Naive B cell (primary cell): ENCODE data around the gene G6PD. TPM values are rescaled to one million over a fixed set of nuclear protein-coding genes. Genes with fewer than 3 reads are reported as not detected.
A peak's percentile ranks its signal among the peaks of the same experiment; 100 is the strongest.

Source experiments
- ATAC-seq, 2 donors: fragments of 150-1000 bp; cut with Tn5 transposase; 2 replicates each; pipeline ENCODE4 v1.10.0; 2021; ENCODE audit warnings: low read depth in 2 of 2, mild to moderate bottlenecking in 2 of 2, moderate library complexity in 2 of 2
- DNase-seq: peaks from one replicate; pipeline ENCODE4 v3.0.0; 2022
- H3K27ac Mint-ChIP-seq, 6 donors: one replicate each; pipeline ENCODE4 v1.8.0; 2020 to 2022; ENCODE audit warnings: mild to moderate bottlenecking in 6 of 6, mixed read lengths in 6 of 6, moderate library complexity in 5 of 6, inconsistent platforms in 2 of 6
- H3K27me3 Mint-ChIP-seq, 3 donors: one replicate each; pipeline ENCODE4 v1.8.0; 2021 to 2022; ENCODE audit warnings: mixed read lengths in 3 of 3, mild to moderate bottlenecking in 1 of 3
- H3K36me3 Mint-ChIP-seq, 2 donors: one replicate each; pipeline ENCODE4 v1.8.0; 2020 to 2022; ENCODE audit warnings: mixed read lengths in 2 of 2, inconsistent platforms in 1 of 2, mild to moderate bottlenecking in 1 of 2
- H3K4me1 Mint-ChIP-seq, 3 donors: one replicate each; pipeline ENCODE4 v1.8.0; 2020 to 2022; ENCODE audit warnings: mixed read lengths in 3 of 3, inconsistent platforms in 1 of 3, mild to moderate bottlenecking in 1 of 3, moderate library complexity in 1 of 3
- H3K4me3 Mint-ChIP-seq, 8 donors: one replicate each; pipeline ENCODE4 v1.8.0; 2020 to 2022; ENCODE audit warnings: mild to moderate bottlenecking in 8 of 8, mixed read lengths in 8 of 8, moderate library complexity in 8 of 8, inconsistent platforms in 2 of 8
- H3K9me3 Mint-ChIP-seq, 7 donors: one replicate each; pipeline ENCODE4 v1.8.0; 2020 to 2022; ENCODE audit warnings: mixed read lengths in 7 of 7, mild to moderate bottlenecking in 5 of 7, inconsistent platforms in 2 of 7, moderate library complexity in 1 of 7
- polyA plus RNA-seq, 6 donors: library from polyadenylated mRNA; unstranded; fragments of 300-500 nt; fragmentation: Illumina TruSeq; gene quantifications; one replicate each; pipeline ENCODE4 v1.2.3, GENCODE V29; 2021; ENCODE audit warnings: low read depth in 6 of 6

The G6PD gene
- polyA plus RNA-seq, 6 donors from 2014 or later, result 3.3 to 6.1 (median 4.4) TPM

DNA sequence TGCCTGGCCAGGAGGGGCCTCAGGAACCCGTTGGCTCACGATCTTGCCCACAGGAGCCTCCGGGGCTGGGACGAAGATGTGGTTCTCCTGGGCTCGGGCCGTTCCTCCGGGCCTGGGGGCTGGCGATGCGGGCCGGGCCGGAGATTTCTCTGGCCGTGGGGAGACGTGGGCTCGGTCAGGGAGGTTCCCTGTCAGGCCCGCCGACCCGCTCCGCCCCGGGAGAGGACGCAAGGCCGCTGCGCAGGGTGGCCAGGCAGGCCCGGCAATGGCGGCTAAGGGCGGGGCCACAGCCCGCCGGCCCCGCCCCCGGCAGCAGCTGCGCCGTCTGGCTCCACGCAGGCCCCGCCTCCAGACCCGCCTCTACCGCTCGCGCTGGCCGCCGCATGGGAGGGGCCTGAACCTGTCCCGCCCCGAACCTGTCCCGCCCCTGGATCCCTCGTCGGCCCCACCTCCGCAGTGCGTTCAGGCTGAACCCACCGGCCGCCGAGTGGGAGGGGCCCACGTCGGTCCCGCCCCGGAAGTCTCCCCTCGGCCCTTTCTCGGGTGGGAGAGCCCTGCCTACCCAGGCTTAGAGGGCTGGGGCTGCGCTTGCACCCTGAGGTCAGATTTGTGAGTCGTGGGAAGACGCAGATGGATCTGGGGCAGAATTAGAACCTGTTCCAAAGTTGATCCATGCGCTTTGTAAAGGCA, 30.5 kb downstream of the G6PD start, which contains the start of gene FAM3A:
Gene FAM3A, minus strand, starts transcription at position 267 of the 690 bp plus-strand sequence. CDS start 460 bp downstream, outside the sequence.
- H3K4me1 Mint-ChIP-seq, result peaks cover 15 to 22% (median 21%) of the 10 kb centered on the region in 3 donors
- ATAC-seq (peak; percentile 90 to 92), DNase-seq (peak; percentile 88)
- no peaks in the 10 kb centered on the region for H3K27me3 Mint-ChIP-seq
- H3K9me3 Mint-ChIP-seq, result peaks cover 0 to 4% (median 0%) of the 10 kb centered on the region in 7 donors
- peak within 1 kb of the TSS; percentile 81 to 93 (median 86) for H3K4me3 Mint-ChIP-seq
- H3K36me3 Mint-ChIP-seq, result no peaks in the 10 kb centered on the region
- H3K27ac Mint-ChIP-seq, result peak within 1 kb of the TSS; percentile 56 to 94 (median 88)

DNA sequence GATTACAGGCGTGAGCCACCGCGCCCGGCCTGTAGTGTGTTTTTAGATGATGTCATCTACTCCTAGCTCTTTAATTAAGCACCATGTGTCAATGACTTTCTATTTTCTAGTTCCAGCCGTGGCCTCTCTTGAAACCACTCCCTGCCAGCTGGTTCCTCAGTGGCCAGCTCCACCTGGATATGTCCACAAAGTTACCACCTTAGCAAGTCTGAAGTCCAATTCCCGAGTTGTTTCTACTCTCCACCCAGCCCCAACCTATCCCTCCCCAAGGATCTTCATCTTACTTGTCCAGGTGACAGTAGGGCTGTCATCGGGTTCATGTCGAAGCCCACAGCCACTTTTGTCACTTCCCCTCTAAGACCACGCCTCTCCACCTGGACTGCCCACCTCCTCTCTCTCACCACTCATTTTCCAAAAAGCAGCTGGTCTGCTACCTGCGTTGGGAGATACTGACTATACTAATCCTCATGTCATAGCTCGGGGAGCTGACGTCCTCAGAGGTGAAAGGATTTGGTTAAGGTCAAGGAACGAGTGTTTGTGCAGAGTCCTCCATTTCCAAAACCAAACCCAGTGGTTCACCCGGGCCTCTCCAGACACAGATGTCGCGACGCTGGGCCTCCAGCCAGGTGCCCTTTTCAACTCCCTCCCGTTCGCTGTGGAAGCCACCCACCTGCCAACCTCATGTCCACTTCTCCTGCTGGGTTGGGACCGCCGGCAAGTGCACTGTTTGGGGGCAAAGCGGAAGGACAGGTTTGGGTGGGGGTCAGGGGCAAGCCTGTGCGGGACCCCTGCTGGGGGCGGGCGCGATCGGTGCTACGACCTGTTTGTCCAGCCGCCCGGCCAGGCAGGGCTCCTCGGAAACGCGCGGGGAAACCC, 31.3 kb downstream of the G6PD start:
- H3K4me1 Mint-ChIP-seq, result peaks cover 15 to 25% (median 25%) of the 10 kb centered on the region in 3 donors
- peaks cover 0 to 4% (median 0%) of the 10 kb centered on the region in 7 donors for H3K9me3 Mint-ChIP-seq
- H3K27me3 Mint-ChIP-seq, result no peaks in the 10 kb centered on the region
- peak overlapping the region; percentile 56 to 91 (median 88) for H3K27ac Mint-ChIP-seq
- no peaks in the 10 kb centered on the region for H3K36me3 Mint-ChIP-seq
- ATAC-seq (peak in 1 of 2 donors; percentile 18), DNase-seq (peak; percentile 21)
- H3K4me3 Mint-ChIP-seq, result peak overlapping the region; percentile 81 to 93 (median 82)

DNA sequence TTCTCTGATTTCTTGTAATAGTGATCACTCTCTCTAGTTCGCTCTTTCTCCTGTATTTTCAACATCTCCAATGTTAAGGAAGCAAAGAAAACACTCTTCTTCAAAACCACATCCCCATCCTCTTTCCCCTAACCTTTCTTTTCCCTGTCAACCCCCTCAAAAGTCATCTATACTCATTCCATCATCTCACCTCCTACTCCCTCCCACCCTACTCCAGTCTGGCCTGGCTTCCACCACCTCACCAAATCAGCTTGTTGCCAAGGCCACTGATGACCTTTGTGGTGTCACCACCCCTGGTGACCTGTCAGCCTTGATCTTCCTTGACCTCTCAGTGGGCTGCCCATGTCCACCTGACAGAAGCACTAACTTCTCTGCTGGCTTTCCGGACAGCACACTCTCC, 32.9 kb downstream of the G6PD start:
- H3K27me3 Mint-ChIP-seq, result no peaks in the 10 kb centered on the region
- peaks cover 11 to 12% of the 10 kb centered on the region in 2 donors for H3K36me3 Mint-ChIP-seq
- peaks cover 15 to 29% (median 25%) of the 10 kb centered on the region in 3 donors for H3K4me1 Mint-ChIP-seq
- peak overlapping the region in 4 of 6 donors; percentile 28 to 56 (median 43) for H3K27ac Mint-ChIP-seq
- H3K9me3 Mint-ChIP-seq, result peaks cover 0 to 8% (median 0%) of the 10 kb centered on the region in 7 donors
- no peak for ATAC-seq
- no peak for DNase-seq
- peak overlapping the region in 6 of 8 donors; percentile 9 to 61 (median 46) for H3K4me3 Mint-ChIP-seq

DNA sequence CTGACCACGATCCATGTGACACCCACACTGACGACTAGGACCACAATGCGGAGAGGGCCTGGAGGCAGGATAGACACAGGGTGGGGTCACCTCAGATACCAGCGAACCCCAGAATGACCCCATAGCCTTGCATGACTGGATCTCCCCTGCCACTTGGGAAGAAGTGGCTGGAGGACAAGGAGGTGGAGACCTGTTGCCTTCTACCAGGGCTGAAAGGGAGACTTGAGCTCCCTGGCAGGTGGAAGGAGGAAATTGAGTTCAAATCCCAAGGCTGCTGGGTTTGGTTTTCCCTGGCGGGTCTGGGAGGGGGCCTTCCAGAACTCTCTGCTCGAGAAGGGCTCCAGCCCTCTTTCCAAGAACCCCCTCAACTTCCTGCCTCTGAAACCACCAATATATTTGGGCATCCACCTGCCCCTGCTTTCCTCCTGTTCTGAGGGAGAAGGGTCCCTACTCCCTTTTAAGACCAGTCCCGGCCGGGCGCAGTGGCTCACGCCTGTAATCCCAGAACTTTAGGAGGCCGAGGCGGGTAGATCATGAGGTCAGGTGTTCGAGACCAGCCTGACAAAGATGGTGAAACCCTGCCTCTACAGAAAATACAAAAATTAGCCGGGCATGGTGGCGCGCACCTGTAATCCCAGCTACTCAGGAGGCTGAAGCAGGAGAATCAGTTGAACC, 33.6 kb downstream of the G6PD start:
- H3K4me3 Mint-ChIP-seq, result peak overlapping the region in 1 of 8 donors; percentile 15
- peaks cover 0 to 8% (median 2%) of the 10 kb centered on the region in 7 donors for H3K9me3 Mint-ChIP-seq
- no peaks in the 10 kb centered on the region for H3K27me3 Mint-ChIP-seq
- H3K4me1 Mint-ChIP-seq, result peaks cover 15 to 29% (median 25%) of the 10 kb centered on the region in 3 donors
- peak overlapping the region in 1 of 6 donors; percentile 33 for H3K27ac Mint-ChIP-seq
- peaks cover 11 to 16% of the 10 kb centered on the region in 2 donors for H3K36me3 Mint-ChIP-seq
- DNase-seq, result no peak
- no peak for ATAC-seq

DNA sequence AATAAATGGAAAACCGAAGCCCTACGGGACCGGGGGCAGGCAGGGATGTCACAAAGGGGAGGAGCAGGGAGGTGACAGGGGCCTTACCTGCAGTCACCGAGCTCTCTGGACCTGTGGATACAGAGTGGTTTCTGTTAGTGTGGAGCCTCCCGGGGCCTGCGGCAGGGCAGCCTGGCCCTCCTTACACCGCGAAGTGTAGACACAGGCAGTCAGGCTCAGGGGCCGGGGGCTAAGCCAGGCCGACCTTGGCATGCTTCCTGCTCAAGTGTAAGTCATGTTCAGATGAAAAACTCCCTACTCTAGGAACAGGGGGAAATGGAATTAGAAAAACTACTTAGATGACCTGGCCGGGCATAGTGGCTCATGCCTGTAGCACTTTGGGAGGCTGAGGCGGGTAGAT, 34.9 kb downstream of the G6PD start:
- no peaks in the 10 kb centered on the region for H3K27me3 Mint-ChIP-seq
- ATAC-seq, result no peak
- no peak overlapping the region for H3K4me3 Mint-ChIP-seq
- H3K9me3 Mint-ChIP-seq, result peaks cover 0 to 8% (median 2%) of the 10 kb centered on the region in 7 donors
- DNase-seq, result no peak
- peaks cover 11 to 16% of the 10 kb centered on the region in 2 donors for H3K36me3 Mint-ChIP-seq
- peak overlapping the region in 4 of 6 donors; percentile 0 to 92 (median 72) for H3K27ac Mint-ChIP-seq
- H3K4me1 Mint-ChIP-seq, result peaks cover 15 to 28% (median 20%) of the 10 kb centered on the region in 3 donors

DNA sequence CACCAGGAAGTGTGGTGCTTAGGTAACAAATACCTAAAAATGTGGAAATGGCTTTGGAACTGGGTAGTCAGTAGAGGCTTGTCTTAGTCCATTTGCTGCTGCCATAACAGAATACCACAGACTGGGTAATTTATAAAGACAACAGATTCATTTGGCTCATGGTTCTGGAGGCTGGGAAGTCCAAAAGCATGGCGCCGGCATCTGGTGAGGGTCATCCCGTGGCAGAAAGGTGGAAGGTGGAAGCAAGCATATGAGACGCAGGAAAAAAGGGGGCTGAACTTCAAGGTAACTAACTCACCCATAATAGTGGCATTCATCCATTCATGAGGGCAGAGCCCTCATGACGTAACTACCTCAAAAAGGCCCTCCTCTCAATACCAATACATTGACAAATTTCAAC, 37.2 kb downstream of the G6PD start:
- no peak for ATAC-seq

DNA sequence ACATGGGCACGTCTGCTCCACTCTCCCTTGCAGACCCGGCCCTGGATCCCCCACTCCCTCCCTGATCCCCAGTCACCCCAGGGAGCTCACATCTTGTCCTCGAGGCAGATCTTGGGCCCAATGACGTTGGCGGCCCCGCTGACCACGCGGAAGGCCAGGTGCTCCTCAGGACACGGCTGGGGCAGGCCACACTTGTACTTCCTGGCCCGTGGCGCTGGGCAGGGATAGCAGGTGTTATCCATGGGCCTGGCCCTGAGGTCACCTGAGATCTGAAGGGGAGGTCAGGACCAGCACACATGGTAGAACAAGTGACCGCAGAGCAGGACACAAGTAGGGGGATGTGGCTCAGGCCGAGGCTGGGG, 38.3 kb downstream of the G6PD start:
- Mint-ChIP-seq H3K27ac (peak overlapping the region in 2 of 6 donors; percentile 63 to 69), H3K36me3 (peaks cover 11 to 16% of the 10 kb centered on the region in 2 donors), H3K9me3 (peaks cover 0 to 4% (median 2%) of the 10 kb centered on the region in 7 donors), H3K4me3 (no peak overlapping the region), H3K27me3 (no peaks in the 10 kb centered on the region), H3K4me1 (peaks cover under 1 to 10% (median 4%) of the 10 kb centered on the region in 3 donors)
- ATAC-seq (no peak), DNase-seq (no peak)

More for the DNA sequence above, 37.2 kb downstream of the G6PD start:
- Mint-ChIP-seq H3K27me3 (no peaks in the 10 kb centered on the region), H3K27ac (no peak overlapping the region), H3K36me3 (peaks cover 11 to 16% of the 10 kb centered on the region in 2 donors), H3K4me1 (peaks cover 8 to 17% (median 10%) of the 10 kb centered on the region in 3 donors), H3K9me3 (peaks cover 0 to 8% (median 2%) of the 10 kb centered on the region in 7 donors), H3K4me3 (no peak overlapping the region)
- DNase-seq, result no peak

DNA sequence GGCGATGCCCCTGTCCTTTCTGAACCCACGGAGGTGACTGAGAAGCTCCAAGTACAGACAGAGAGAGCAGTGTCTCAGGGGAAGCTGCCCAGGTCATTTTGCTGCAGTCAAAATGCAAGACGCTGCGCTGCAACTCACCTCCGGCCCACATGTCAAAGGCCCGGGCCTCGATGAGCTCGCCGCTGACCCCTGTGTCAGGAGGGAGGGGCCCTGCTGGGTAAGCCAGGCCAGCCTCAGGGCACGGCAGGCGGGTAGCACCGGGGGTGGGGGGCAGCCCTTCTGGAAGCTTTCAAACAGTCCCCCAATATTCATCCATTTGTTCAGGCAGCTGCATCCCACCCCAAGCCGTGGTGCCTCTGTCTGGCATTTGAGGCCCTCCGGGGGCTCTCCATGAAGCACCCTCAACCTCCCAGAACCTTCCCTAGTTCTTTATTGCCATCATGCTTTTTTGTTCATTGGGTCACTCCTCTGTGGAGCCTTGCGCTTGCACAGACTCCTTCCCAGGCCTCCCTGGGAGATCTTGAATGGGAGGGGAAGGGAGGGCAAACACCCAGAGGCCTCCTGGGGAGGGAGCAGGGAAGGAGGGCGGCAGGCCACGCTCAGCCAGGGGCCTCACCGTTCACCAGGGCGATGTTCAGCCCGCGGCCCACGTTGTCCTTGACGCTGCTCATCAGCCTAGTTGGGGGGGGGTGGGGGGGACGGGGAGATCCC, 38.8 kb downstream of the G6PD start:
- DNase-seq (no peak), ATAC-seq (no peak)
- peaks cover 11 to 16% of the 10 kb centered on the region in 2 donors for H3K36me3 Mint-ChIP-seq
- no peak overlapping the region for H3K4me3 Mint-ChIP-seq
- H3K9me3 Mint-ChIP-seq, result peaks cover 0 to 4% (median 2%) of the 10 kb centered on the region in 7 donors
- no peak overlapping the region for H3K27ac Mint-ChIP-seq
- no peaks in the 10 kb centered on the region for H3K27me3 Mint-ChIP-seq
- H3K4me1 Mint-ChIP-seq, result peaks cover 0 to 10% (median 4%) of the 10 kb centered on the region in 3 donors

DNA sequence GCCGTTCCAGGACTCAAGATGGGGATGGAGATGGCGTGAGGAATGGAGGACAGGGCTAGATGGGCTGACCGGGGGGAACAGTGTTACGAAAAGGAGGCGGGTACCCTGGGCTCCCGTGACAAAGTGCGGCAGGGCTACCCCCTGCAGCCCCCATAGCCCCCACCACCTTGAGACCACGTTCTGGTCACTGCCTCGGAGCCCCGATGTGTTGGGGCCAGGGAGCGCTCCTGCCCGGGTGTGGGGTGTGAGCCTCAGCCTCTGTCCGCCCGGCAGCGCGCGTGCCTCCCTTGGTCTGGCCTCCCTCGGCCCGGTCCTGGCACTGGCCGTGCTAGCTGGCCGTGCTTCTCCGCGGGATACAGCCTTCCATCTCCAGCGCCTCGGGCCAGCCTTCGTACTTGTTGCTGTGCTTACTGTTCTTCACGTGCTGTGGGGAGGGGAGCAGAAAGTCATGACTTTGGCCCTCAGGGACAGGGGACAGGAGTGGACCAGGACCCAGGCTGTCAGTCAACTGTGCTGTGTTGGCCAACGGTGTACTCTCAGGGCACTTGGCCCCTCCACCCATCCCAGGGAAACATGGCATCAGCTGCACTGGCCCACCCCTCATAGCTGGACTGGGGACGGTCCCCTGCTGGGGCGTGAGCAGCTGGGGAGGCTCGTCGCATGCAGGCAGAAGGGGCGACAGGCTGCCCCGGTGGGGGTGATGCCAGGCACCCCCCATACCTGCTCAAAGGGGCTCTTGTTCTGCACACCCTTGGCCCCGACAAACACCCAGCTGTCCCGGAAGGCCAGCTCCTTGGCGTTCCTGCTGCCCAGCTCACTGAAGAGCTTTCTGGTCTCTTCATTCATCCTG, 39.9 kb downstream of the G6PD start:
- H3K4me3 Mint-ChIP-seq, result no peak overlapping the region
- no peaks in the 10 kb centered on the region for H3K27me3 Mint-ChIP-seq
- H3K9me3 Mint-ChIP-seq, result peaks cover 0 to 4% (median 2%) of the 10 kb centered on the region in 7 donors
- ATAC-seq (no peak), DNase-seq (no peak)
- H3K36me3 Mint-ChIP-seq, result peaks cover 11 to 16% of the 10 kb centered on the region in 2 donors
- H3K4me1 Mint-ChIP-seq, result peaks cover 0 to 10% (median 4%) of the 10 kb centered on the region in 3 donors
- H3K27ac Mint-ChIP-seq, result no peak overlapping the region

DNA sequence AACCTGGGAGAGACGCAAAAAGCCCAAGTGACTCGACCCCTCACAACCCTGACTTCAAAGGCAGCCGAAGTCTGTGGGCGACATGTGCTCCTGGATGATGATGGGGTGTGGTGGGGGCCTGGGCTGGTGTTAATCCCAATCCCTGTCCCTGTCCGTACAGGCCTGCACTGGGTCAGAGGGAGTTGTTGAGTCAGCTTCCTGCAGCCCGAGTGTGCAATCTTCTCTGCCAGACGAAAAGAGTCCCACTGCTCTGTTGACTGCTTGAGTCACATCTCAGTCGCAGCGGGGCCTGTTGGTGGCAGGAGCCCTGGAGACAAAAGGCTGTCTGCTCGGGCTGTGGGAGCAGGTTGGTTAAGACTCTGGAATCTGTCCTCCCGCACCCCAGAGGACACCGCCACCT, 40.9 kb downstream of the G6PD start:
- no peak overlapping the region for H3K4me3 Mint-ChIP-seq
- DNase-seq (no peak), ATAC-seq (no peak)
- no peak overlapping the region for H3K27ac Mint-ChIP-seq
- H3K27me3 Mint-ChIP-seq, result no peaks in the 10 kb centered on the region
- H3K36me3 Mint-ChIP-seq, result peaks cover 11 to 16% of the 10 kb centered on the region in 2 donors
- H3K4me1 Mint-ChIP-seq, result peaks cover 0 to 4% (median 0%) of the 10 kb centered on the region in 3 donors
- H3K9me3 Mint-ChIP-seq, result peaks cover 0 to 4% (median 2%) of the 10 kb centered on the region in 7 donors

DNA sequence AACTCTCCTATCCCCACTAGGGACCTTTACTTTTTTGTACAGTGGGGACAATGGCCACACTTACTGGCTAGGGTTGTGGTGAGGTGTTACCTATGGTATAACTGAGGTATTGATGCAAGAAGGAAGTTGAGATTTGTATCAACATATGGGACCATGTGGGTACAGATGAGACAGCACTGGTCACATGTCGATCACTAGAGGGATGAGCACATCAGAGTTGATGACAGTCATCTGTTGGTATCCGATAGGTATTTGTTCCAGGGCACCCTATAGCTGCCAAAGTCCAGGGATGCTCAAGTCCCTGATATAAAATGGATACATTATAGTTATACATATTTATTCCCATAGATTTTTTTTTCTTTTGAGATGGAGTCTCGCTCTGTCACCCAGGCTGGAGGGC, 43.7 kb downstream of the G6PD start:
- H3K27ac Mint-ChIP-seq, result peak overlapping the region in 1 of 6 donors; percentile 36
- no peaks in the 10 kb centered on the region for H3K36me3 Mint-ChIP-seq
- no peaks in the 10 kb centered on the region for H3K4me1 Mint-ChIP-seq
- no peak overlapping the region for H3K4me3 Mint-ChIP-seq
- ATAC-seq (no peak), DNase-seq (no peak)
- H3K9me3 Mint-ChIP-seq, result peaks cover 0 to 2% (median 0%) of the 10 kb centered on the region in 7 donors
- H3K27me3 Mint-ChIP-seq, result no peaks in the 10 kb centered on the region

DNA sequence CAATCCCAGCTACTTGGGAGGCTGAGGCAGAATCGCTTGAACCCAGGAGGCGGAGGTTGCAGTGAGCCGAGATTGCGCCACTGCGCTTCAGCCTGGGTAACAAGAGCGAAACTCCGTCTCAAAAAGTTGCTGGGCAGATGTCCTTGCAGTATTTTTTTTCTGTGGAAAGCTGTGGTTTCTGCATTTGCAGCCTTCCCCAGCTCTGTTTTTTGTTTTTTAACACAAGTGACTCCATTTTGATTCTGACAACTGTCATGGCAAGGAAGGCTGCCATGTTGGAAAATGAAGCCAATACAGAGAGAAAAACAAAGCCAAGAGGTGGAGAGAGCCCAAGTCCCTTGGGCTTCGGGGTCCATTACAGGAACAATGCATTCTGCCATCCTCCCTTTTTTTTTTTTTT, 44.5 kb downstream of the G6PD start:
- Mint-ChIP-seq H3K4me3 (no peak overlapping the region), H3K36me3 (no peaks in the 10 kb centered on the region), H3K4me1 (no peaks in the 10 kb centered on the region), H3K27ac (no peak overlapping the region), H3K27me3 (no peaks in the 10 kb centered on the region), H3K9me3 (peaks cover 0 to 2% (median 0%) of the 10 kb centered on the region in 7 donors)
- DNase-seq (no peak), ATAC-seq (no peak)
